Endometrial microvascular endothelial cells (primary cell): ENCODE measurements around the gene RAD1. TPM values are rescaled to one million over a fixed set of nuclear protein-coding genes. Genes with fewer than 3 reads are reported as not detected.

ENCODE experiments used
- in situ Hi-C: cut with HindIII; loops from 2 replicates; pipeline ENCODE4 v1.10.0; 2017; ENCODE audit warnings: low sequenced_read_pairs, low pct_unique_long_range_greater_than_20kb; ENCODE audit errors: inconsistent ontology term
- total RNA-seq: library from RNA; depleted of rRNA; stranded (reverse); fragments of >200 nt; gene quantifications from one replicate; pipeline ENCODE4 v1.2.3, GENCODE V29; 2015; ENCODE audit errors: inconsistent ontology term

Gene RAD1, protein sequence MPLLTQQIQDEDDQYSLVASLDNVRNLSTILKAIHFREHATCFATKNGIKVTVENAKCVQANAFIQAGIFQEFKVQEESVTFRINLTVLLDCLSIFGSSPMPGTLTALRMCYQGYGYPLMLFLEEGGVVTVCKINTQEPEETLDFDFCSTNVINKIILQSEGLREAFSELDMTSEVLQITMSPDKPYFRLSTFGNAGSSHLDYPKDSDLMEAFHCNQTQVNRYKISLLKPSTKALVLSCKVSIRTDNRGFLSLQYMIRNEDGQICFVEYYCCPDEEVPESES
- total RNA-seq, result 15.8 TPM

DNA sequence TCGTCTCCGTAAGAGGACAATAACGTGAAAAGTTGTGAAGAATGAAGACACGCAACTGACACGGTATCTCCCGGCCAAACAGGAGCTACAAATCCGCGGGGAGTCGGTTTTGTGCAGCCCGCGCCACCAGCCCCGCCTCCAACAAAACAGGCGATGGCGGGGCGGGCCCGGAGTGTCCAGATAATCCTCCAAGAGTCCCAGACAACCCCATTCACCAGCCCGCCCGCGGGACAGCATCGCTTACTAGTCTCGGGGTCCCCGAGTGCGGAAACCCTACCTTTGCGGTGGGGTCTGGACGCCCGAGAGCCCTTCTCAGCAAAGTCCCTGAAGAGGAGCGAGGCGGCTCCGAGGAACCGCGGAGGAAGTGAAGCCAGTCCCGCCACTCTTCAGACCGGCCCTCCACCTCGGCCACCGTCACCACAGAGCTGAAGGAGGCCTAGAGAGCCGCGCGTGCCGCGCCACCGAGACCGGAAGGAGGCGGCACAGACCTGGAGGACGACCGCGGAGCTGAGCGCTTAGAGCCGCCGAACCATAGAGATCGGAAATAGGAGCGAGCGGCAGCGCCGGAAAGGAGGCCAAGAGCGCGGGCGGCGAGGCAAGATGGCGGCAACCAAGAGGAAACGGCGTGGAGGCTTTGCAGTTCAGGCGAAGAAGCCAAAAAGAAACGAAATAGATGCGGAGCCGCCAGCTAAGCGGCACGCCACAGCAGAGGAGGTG is at the start of gene RAD1, which contains the start of gene BRIX1:
TSS of gene RAD1 (minus strand) at position 366 of the 717 bp plus-strand sequence. CDS start 612 bp downstream, outside the sequence.
TSS of gene BRIX1 (plus strand) at position 573 of the 717 bp plus-strand sequence. CDS start at position 601, 28 bp downstream.
- in situ Hi-C loops, result no loop called here

DNA sequence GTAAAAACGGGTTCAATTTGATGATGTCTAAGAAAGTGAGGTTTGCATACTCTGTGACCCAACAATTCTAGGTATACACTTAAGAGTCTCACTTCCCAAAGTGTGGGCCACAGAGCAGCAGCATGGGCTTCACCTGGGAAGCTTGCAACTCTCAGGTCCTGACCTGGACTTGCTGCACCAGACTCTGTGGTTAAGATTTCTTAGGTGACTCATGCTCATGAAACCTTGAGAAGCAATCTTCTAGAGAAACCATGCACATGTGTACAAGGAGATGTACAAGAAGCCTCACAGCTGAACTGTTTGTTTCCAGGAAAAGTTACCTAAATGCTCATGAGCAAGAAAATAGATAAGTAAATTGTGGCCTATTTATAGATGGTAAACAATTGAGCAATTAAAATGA is 44.0 kb upstream of the RAD1 start:
- in situ Hi-C loops, result no loop called here

DNA sequence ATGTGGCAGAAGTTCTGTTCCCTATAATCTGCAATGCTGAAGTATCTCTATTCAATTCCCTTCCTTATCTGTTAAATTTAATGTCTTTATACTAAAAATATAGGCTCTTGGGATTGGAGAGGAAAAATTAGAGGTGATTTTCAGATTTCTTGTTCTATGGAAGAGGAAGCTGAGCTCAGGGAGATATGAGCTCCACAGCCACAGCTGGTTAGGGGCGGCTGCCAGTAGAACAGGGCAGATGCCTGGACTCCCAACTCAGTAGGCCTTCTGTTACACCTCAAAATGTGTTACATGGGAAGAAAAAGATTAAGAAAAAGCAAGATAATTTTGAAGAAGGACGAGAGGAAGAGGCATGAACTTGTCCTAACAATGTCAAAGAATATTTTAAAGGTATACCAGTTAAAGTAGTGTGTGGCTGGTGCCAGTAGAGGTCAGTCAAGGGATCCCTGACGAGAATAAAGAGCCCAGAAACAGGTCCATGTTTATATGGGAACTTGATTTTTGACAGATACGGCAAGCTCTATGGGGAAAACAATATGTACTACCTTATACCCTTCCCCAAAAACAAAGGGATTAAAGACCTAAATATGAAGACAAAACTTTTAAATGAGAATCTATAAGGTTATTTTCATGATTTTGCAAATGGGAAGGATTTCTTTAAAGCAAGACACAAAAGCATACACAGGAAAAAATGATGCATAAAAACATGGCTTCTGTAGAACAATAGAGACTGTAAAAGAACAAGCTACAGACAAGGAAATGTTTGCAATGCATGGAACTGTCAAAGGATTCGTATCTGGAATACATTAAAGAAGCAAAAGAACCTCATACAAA is 42.8 kb upstream of the RAD1 start:
- in situ Hi-C loops, result no loop called here

DNA sequence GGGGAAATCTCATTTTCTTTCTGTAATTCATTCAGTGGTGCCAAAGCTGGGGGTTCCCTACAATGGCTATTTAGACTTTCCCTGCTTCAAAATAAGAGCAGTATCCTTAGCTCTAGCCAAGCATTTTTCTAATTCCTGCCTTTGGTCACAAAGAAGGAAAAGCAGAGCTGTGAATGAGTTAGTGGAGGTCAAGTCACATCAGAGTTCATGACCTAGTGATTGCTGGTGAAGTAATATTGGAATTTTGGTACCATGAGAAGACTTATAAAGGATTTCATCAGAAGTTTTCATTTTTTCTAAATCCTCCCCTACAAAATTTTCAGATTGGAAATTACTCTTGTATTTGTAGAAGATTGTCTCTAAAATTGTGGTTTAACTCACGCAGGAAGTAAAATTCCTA is 42.0 kb upstream of the RAD1 start:
- in situ Hi-C loops, result no loop called here

DNA sequence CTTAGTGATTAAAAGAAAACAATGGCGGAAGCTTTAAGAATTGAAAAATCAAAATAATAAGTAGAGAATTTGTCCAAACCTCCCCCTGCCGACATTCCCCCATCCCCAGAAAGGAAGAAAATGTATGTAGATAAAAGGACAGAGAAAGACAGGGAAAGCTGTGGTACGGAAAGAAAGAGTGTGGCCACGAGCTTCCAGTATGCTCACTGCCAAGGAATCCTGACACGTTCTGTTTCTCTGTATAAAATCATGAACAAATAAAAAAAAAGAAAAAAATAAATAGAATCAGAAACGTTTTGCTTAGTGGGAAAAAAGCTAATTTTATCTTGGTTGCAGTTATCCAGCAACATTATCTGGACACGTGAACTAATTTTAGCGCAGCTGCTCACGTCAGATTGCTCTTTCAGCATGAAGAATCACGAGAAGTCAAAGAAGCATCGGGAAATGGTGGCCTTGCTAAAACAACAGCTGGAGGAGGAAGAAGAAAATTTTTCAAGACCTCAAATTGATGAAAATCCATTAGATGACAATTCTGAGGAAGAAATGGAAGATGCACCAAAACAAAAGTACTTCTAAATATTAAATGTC is 29.2 kb upstream of the RAD1 start:
- in situ Hi-C loops, result no loop called here

GRCh38 chr5:34944044-34944443 is 28.7 kb upstream of the RAD1 start:
- in situ Hi-C loops, result no loop called here

DNA sequence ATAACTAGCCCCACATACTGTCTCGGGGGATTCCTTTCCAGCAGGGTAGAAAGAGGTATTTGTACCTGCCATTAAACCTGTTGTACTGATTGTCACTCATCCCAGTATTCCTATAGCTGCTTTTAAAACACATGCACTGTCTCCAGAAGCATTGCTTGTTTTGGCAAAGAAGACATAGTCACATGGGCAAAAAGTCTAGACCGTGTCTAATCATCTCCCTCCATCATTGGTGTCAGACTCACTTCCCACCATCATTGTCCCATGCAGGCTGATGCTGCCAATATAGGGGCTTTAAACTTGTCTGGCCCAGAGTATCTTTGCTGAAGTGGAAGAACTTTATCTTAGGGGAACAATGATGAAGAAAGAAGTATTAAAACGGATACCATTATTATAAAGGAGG is 26.6 kb upstream of the RAD1 start:
- in situ Hi-C loops, result no loop called here

- in situ Hi-C loops, result no loop called here
Observed at GRCh38 chr5:34932947-34933346, 17.6 kb upstream of the RAD1 start.

GRCh38 chr5:34930870-34931269 is 15.6 kb upstream of the RAD1 start:
- in situ Hi-C loops, result no loop called here

DNA sequence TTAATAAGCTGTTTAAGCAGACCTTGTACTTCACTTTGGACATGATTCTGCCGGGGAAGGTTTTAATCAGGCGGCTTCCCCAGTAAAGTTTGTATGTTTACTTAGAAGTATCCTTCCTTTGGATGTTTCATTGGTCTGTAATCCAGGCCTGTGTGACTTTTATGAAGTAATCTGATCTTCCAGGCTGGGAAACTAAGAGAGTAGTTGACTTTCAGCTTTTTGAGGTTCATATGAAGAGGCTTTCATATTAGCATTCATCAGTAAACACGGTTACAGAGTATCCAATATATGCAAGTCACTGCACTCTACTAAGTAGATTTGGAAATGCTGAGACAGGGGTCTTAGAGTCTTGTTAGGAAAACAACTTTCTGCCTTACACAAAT is 15.1 kb upstream of the RAD1 start:
- in situ Hi-C loops, result no loop called here

GRCh38 chr5:34929720-34930461 is 14.6 kb upstream of the RAD1 start:
- in situ Hi-C loops, result no loop called here

GRCh38 chr5:34929134-34929719 is 13.9 kb upstream of the RAD1 start, which contains the start of gene DNAJC21:
Gene DNAJC21 (plus strand): TSS chr5:34929559. CDS start chr5:34929820, 261 bp downstream.
- in situ Hi-C loops, result no loop called here

GRCh38 chr5:34928267-34928666 is 13.0 kb upstream of the RAD1 start:
- in situ Hi-C loops, result no loop called here

DNA sequence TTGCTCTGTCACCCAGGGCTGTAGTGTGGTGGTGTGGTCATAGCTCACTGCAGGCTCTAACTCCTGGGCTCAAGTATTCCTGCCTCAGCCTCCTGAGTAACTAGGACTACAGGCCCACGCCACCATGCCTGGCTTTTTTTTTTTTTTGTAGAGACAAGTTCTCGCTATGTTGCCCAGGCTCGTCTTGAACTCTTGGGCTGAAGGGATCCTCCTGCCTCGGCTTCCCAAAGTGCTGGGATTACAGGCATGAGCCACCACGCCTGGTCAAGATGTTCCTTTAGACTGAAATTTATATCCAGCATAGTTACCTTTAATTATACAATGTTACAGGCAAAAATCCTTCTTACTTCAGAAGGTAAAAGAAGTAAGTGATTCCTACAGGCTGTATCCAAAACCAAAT is 12.5 kb upstream of the RAD1 start:
- in situ Hi-C loops, result no loop called here

DNA sequence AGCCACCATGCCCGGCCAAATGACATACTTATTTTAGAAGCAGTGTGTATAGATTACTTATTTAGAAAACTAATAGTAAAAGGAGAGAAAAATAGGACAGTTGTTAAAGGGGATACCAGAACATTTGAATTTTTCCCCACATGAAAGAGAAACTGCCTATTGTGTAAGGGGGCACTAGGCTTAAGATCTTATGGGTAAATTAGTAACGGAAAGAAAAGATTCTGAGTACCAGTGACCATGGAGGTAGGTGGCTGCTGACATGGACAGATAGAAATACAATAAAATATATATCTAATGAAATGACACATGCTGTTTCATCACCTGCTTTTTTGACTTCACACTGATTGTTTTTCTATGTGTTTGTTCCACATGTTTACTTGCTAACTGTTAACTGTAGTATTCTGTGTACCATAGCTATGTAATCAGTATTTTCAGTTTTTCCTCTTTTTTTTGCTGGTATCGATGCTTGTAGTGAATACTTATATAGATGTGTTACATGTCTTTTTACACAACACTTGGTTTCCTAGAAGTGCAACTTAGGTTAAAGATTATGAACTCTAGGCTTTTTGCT is 11.1 kb upstream of the RAD1 start:
- in situ Hi-C loops, result no loop called here

DNA sequence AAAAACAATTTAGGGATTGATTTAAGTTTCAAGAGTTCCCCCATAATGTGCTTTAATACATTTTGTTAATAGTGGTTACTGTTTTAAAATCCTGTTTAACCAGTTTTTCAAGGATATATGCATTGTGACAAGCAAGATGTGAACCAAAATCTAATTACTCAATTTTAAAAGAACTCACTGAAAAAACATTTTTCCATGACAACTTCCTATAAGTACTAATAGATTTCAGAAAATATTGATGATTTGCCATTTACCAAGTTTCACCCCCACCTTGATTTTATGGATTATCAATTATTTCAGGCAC is 9.1 kb upstream of the RAD1 start:
- in situ Hi-C loops, result no loop called here

DNA sequence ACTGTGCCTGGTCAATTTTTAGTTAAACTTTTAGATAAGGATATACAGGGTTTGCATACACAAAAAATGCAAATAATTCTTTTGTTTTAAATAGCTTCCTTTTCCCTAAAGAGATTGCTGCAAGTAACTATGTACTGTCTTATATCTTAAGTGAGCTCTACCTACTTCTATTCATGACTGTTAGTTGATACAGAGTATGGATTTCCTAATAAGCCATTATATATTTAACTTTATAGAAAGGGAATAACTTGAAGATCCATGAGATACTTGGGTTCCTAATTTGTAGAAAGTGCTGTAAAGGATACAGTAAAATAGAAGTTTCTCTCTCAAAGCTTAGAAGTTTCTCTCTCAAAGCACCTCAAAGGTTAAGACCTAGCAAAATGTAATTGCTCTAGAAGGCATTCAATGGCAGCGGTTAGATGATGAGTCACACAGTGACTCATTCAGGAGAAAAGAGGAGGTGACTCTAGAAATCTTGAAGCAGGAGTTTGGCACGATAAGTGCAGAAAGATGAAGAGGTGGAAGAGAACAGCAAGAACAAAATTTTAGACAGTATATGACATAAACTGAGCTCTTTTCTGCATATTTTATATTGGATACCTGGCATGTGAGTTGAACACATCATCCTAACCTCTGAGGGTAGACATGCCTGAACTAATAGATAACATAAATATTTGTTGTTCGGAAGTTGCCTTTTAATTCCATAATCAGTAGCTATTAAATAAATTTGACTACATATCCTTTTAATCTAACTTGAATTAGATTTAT is 8.6 kb upstream of the RAD1 start:
- in situ Hi-C loops, result no loop called here
